Mucosa of descending colon (tissue), 3 donors: ENCODE data around the gene OR10G8. TPM values are rescaled to one million over a fixed set of nuclear protein-coding genes. Genes with fewer than 3 reads are reported as not detected.

ENCODE experiments used
- ATAC-seq: fragments of 200-7000 bp; cut with Tn5 transposase; one replicate; pipeline ENCODE4 v1.9.1; 2020; ENCODE audit warnings: mild to moderate bottlenecking, moderate library complexity
- DNase-seq, 3 donors: peaks; one replicate each; pipeline ENCODE4 v3.0.0-alpha.2; 2020
- H3K36me3 ChIP-seq: fragments of 200-600 bp; one replicate; pipeline ENCODE4 v1.8.0; 2021; ENCODE audit warnings: low read depth, mild to moderate bottlenecking
- H3K4me1 ChIP-seq: fragments of 200-600 bp; one replicate; pipeline ENCODE4 v1.8.0; 2021; ENCODE audit warnings: low read depth, mild to moderate bottlenecking
- H3K4me3 ChIP-seq: fragments of 200-600 bp; one replicate; pipeline ENCODE4 v1.8.0; 2021; ENCODE audit warnings: mild to moderate bottlenecking
- H3K9me3 ChIP-seq: fragments of 200-600 bp; one replicate; pipeline ENCODE4 v1.8.0; 2021; ENCODE audit warnings: mild to moderate bottlenecking
- CTCF ChIP-seq: fragments of 200-600 bp; IDR thresholded peaks from one replicate; pipeline ENCODE4 v1.8.0; 2022; ENCODE audit warnings: antibody characterized with exemption, mild to moderate bottlenecking
- intact Hi-C, 2 donors: fragments of 100-400 bp; cut with DNase I in 1 of 2; cut with micrococcal nuclease in 1 of 2; formaldehyde crosslinking; loops; one replicate each; pipeline versions ENCODE4 v1.11.0 to v1.11.1; 2022; cut with DNase I, micrococcal nuclease
- total RNA-seq, 3 donors: library from RNA; stranded (reverse); fragmentation: NEBNext Ultra II Directional in 2 of 3; extraction: Animal tissue kit (Norgen Biotek cat#: 25700) in 2 of 3; gene quantifications; one replicate each; pipeline versions ENCODE4 v1.2.1 to v1.2.4, GENCODE V29; 2021 to 2023
- donor health status: DM: no; HTN: no; CAD: no; lungs with moderate emphysema.
- donor health status: DM: no; HTN: no; CAD: no.
- donor health status: DM: no; HTN: yes; CAD: no.

Gene OR10G8
- total RNA-seq, 3 donors from 2014 or later, result 0.46 TPM; not detected in 2

- H3K4me1 ChIP-seq, result peaks cover 4% of the 10 kb centered on the region
- no peak overlapping the region for H3K4me3 ChIP-seq
- ATAC-seq (no peak), DNase-seq (no peak)
- H3K9me3 ChIP-seq, result no peaks in the 10 kb centered on the region
- TF ChIP-seq CTCF, result no peak
- H3K36me3 ChIP-seq, result no peaks in the 10 kb centered on the region
- intact Hi-C loops, result loop anchor here in 1 of 2 donors (5.0 kb wide), 1 partner anchor 118 kb away; no protein-coding TSS in a partner anchor
Measured at GRCh38 chr11:124074554-124074953, 48.0 kb downstream of the OR10G8 start.

- no peaks in the 10 kb centered on the region for H3K9me3 ChIP-seq
- no peaks in the 10 kb centered on the region for H3K36me3 ChIP-seq
- intact Hi-C loops, result no loop called here
- H3K4me1 ChIP-seq, result no peaks in the 10 kb centered on the region
- no peak overlapping the region for H3K4me3 ChIP-seq
- TF ChIP-seq CTCF, result no peak
- DNase-seq (no peak), ATAC-seq (peak; percentile 4)
Measured at GRCh38 chr11:124075492-124075840, 48.9 kb downstream of the OR10G8 start.

GRCh38 chr11:124075841-124076651, 49.4 kb downstream of the OR10G8 start:
- no peaks in the 10 kb centered on the region for H3K4me1 ChIP-seq
- no peak overlapping the region for H3K4me3 ChIP-seq
- peak; percentile 87 for ATAC-seq
- no peaks in the 10 kb centered on the region for H3K36me3 ChIP-seq
- H3K9me3 ChIP-seq, result no peaks in the 10 kb centered on the region
- DNase-seq, result peak; percentile 72 to 80 (median 76)
- intact Hi-C loops, result no loop called here
- TF ChIP-seq CTCF, result no peak

GRCh38 chr11:124077266-124077665, 50.7 kb downstream of the OR10G8 start:
- Histone ChIP-seq H3K9me3 (no peaks in the 10 kb centered on the region), H3K36me3 (no peaks in the 10 kb centered on the region), H3K4me1 (no peaks in the 10 kb centered on the region), H3K4me3 (no peak overlapping the region)
- TF ChIP-seq CTCF, result no peak
- no peak for DNase-seq
- intact Hi-C loops, result no loop called here
- no peak for ATAC-seq

GRCh38 chr11:124078591-124078990, 52.0 kb downstream of the OR10G8 start:
- no peak overlapping the region for H3K4me3 ChIP-seq
- no peaks in the 10 kb centered on the region for H3K4me1 ChIP-seq
- intact Hi-C loops, result no loop called here
- no peaks in the 10 kb centered on the region for H3K9me3 ChIP-seq
- DNase-seq (no peak), ATAC-seq (no peak)
- no peaks in the 10 kb centered on the region for H3K36me3 ChIP-seq
- no peak for TF ChIP-seq CTCF
